ENCODE data around the gene LTBP2.

LTBP2 gene

DNA sequence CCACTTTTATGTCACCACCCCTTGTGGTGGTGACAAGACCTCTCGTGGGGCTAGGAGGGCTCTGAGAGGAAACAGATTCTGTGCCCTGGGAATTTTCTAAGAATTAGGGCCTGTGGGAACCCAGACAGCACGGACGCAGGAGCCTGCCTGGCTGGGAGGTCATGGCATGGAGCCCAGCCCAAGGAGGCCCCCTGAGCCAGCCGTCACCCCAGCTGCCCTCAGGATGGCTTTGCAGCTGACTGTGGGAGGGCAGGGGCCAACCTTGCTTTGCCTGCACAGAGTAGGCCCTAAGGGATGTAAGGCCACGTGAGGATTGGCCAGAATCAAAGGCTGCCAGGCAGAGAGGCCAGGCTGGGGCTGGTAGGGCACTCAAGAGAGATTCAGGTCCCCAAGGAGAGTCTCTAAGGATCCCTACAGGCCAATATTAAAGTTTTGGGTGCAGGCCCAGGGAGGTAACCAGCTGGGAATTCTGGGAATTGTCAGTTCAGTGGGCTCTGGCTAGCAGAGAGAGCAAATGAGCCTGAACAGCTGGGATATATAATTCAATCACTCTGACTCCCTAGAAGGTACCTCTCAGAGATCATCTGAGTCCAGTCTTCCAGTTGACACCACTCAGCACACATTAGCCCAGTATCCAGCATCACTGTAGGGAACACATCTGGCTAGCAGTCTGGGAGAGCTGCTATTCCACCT lies 6.4 kb downstream of the LTBP2 start:
- Histone ChIP-seq H3K36me3 (ENCODE audit: control insufficient read depth, insufficient read depth, low read length) (peaks cover 2% of the 10 kb centered on the region), H3K4me3 (ENCODE audit: low read length) (no peak overlapping the region), H3K4me1 (ENCODE audit: control insufficient read depth, insufficient read depth, low read length) (no peaks in the 10 kb centered on the region), H3K27ac (ENCODE audit: low read depth, low read length) (no peak overlapping the region), H3K27me3 (ENCODE audit: control insufficient read depth, insufficient read depth, low read length) (peaks cover 2% of the 10 kb centered on the region), H3K9ac (ENCODE audit: low read length) (no peak overlapping the region)

DNA sequence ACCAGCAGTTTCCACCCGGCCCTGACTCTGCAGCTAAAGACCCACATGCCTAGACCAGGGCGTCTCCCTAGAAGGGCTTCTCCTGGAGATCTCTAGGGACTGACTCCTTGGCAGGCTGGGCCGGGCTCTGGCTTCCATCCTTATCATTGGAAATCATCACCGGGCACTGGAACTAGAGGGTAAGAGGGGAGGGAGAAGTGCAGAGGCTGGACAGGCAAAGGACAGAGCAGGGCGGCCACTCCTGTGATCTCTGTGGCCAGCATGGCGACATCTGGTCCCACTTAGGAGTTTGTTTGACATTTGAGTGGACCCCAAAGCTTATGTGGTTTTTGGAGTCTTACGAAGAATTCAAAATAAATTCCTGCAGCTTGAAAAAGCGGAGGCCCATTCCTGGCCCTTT lies 7.1 kb downstream of the LTBP2 start:
- H3K27ac ChIP-seq (ENCODE audit: low read depth, low read length), result no peak overlapping the region
- no peak overlapping the region for H3K4me3 ChIP-seq (ENCODE audit: low read length)
- peaks cover 2% of the 10 kb centered on the region for H3K36me3 ChIP-seq (ENCODE audit: control insufficient read depth, insufficient read depth, low read length)
- H3K27me3 ChIP-seq (ENCODE audit: control insufficient read depth, insufficient read depth, low read length), result no peaks in the 10 kb centered on the region
- H3K4me1 ChIP-seq (ENCODE audit: control insufficient read depth, insufficient read depth, low read length), result no peaks in the 10 kb centered on the region
- no peak overlapping the region for H3K9ac ChIP-seq (ENCODE audit: low read length)

DNA sequence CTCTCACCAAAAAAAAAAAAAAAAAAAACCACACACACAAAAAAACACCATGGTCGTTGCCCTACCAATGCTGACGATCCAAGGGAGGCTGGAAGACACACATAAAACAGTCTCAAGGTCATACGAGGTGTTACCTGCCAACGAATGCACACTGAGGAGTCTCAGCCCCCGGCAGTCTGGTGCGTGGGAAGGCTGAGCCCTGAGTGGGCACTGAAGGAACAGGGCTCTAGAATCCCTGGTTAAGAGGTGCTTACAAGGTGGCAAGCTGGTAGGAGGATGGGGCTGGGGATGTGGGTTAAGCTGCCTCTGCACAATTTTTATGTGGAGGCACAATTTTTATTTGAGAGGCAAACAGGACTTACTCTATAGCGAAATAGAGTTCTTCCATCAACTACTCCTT lies 7.9 kb downstream of the LTBP2 start:
- Histone ChIP-seq H3K9ac (ENCODE audit: low read length) (no peak overlapping the region), H3K4me3 (ENCODE audit: low read length) (no peak overlapping the region), H3K27ac (ENCODE audit: low read depth, low read length) (no peak overlapping the region), H3K27me3 (ENCODE audit: control insufficient read depth, insufficient read depth, low read length) (no peaks in the 10 kb centered on the region), H3K4me1 (ENCODE audit: control insufficient read depth, insufficient read depth, low read length) (peaks cover 4% of the 10 kb centered on the region), H3K36me3 (ENCODE audit: control insufficient read depth, insufficient read depth, low read length) (peaks cover 2% of the 10 kb centered on the region)

DNA sequence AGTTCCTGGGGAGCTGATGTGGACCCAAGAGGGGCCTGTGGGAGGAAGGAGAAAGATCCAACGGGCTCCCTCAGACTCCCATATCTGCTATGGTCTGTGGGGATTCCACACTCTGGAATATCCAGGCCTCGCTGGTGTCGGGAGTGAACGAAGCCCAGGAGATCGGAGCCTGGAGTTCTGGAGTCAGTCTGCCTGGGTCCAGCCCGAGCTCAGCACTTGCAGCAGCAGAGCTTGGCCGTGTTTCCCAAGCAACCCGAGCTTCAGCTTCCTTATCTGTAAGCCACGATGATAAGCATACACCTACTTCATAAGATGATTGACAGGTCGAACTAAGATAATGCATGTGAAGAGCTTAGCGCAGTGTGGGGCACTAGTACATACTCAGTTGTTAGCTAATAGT lies 10.1 kb downstream of the LTBP2 start:
- Histone ChIP-seq H3K9ac (ENCODE audit: low read length) (no peak overlapping the region), H3K4me1 (ENCODE audit: control insufficient read depth, insufficient read depth, low read length) (peaks cover 4% of the 10 kb centered on the region), H3K36me3 (ENCODE audit: control insufficient read depth, insufficient read depth, low read length) (peaks cover 2% of the 10 kb centered on the region), H3K27me3 (ENCODE audit: control insufficient read depth, insufficient read depth, low read length) (no peaks in the 10 kb centered on the region), H3K27ac (ENCODE audit: low read depth, low read length) (no peak overlapping the region), H3K4me3 (ENCODE audit: low read length) (no peak overlapping the region)

DNA sequence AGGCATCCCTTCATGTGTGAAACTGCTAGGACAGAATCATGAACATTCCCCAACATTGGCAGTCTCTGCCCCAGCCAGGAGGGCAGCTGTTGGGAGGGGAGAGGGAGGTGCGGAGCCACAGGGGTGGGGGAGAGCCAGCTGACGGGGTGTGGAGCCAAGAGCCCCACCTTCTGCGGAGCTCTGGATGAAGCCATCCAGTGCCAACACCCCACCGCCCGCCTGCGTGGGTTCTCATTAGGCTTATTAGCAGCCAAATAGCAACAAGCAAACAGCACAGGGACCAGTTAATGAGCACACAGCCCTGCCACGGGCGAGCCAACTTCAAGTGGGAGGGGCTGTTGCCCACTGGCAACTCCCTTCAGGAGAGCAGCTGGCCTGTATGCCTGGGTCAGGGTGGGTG lies 12.1 kb downstream of the LTBP2 start:
- Histone ChIP-seq H3K36me3 (ENCODE audit: control insufficient read depth, insufficient read depth, low read length) (peaks cover 2% of the 10 kb centered on the region), H3K9ac (ENCODE audit: low read length) (no peak overlapping the region), H3K27ac (ENCODE audit: low read depth, low read length) (peak overlapping the region; percentile 12), H3K4me1 (ENCODE audit: control insufficient read depth, insufficient read depth, low read length) (peaks cover 6% of the 10 kb centered on the region), H3K4me3 (ENCODE audit: low read length) (no peak overlapping the region), H3K27me3 (ENCODE audit: control insufficient read depth, insufficient read depth, low read length) (no peaks in the 10 kb centered on the region)

DNA sequence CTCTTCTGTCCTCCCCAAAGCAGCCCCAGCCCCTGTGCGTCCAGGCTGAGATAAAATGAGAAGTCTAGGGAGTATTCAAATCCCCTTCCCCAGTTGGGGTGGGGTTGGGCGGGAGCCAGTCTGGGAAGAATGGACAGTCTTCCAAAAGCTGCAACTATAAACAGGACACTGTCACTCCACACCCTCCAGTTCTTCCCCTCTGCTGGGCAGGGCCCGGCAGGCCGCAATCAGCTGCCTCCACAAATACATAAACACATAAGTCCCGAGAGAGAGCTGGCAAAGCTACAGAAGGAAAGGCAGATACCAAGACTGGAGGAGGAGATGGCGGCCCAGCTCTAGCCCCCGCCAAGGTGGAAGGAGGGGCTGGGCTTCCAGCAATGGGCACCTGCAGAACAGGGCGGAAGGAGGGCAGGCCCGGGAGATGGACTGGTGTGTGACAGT lies 12.7 kb downstream of the LTBP2 start:
- Histone ChIP-seq H3K4me3 (ENCODE audit: low read length) (no peak overlapping the region), H3K27me3 (ENCODE audit: control insufficient read depth, insufficient read depth, low read length) (no peaks in the 10 kb centered on the region), H3K36me3 (ENCODE audit: control insufficient read depth, insufficient read depth, low read length) (peaks cover 2% of the 10 kb centered on the region), H3K4me1 (ENCODE audit: control insufficient read depth, insufficient read depth, low read length) (peaks cover 6% of the 10 kb centered on the region), H3K9ac (ENCODE audit: low read length) (no peak overlapping the region), H3K27ac (ENCODE audit: low read depth, low read length) (peak overlapping the region; percentile 33)

DNA sequence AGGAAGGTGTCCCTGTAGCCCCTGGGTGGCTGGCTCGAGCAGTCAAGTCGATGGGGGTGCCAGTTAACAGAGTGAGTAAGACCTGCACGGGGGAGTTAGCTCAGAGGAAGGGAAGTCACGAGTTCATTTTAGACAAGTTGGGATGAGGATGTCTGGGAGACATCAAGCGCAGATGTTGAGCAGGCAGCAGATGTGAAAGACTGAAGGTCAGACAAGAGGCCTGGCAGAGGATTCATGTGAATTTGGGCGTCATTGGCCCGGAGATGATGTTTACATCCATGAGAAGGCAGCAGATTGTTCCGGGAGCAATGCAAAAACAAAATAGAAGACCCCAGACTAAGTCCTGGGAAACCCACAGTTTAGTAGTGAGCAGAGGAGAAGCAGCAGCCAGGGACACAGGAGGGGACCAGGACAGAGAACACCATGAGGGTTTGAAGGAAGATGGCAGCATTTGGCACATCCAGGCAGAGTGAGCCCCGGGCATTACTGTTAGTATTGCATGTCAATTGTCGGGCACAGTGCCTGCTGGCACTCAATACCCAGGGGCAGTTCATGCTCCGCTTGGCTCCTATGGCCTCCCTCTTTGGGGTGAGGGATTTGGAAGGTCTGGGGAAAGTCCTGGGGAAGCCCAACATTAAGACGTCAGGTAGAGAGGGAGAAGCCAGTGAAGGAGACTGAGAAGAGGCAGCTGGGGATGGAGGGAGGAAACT lies 15.1 kb downstream of the LTBP2 start:
- no peak overlapping the region for H3K9ac ChIP-seq (ENCODE audit: low read length)
- no peaks in the 10 kb centered on the region for H3K36me3 ChIP-seq (ENCODE audit: control insufficient read depth, insufficient read depth, low read length)
- no peak overlapping the region for H3K27ac ChIP-seq (ENCODE audit: low read depth, low read length)
- H3K27me3 ChIP-seq (ENCODE audit: control insufficient read depth, insufficient read depth, low read length), result no peaks in the 10 kb centered on the region
- peaks cover 6% of the 10 kb centered on the region for H3K4me1 ChIP-seq (ENCODE audit: control insufficient read depth, insufficient read depth, low read length)
- no peak overlapping the region for H3K4me3 ChIP-seq (ENCODE audit: low read length)

DNA sequence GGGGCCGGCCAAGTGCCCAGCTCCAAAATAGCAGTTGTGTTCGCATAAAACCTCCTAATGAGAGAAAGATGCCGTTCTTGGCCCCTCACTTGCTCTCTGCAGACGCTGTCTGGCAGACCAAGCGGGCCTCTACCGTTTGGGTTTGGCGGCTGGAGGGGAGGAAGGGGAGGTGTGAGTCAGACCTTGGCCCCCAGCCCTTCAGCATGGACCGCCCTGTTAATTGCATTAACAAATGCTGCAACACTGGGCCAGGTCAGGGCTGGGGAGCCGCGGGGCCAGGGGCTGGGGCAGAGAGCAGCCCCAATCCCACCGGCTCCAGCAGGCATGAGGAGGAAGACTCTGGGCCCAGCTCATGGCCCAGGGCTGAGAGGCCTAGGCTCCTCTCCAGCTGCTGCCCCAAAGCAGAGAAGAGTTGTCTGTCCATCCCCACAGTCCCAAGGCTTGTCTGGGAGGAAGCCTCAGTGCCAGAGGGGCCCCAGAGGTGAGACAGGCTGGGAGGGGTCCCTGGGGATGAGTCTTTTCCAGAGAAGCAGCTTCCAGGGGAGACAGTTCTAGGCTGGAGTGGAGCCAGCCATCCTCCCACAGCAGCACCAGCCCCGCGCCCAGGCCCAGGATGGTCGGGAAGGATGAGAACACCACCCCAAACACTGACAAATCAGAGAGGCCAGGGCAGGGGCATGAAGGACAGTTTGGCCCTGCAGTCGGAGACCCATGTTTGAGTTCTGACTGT lies 16.9 kb downstream of the LTBP2 start:
- Histone ChIP-seq H3K9ac (ENCODE audit: low read length) (no peak overlapping the region), H3K4me3 (ENCODE audit: low read length) (no peak overlapping the region), H3K27ac (ENCODE audit: low read depth, low read length) (no peak overlapping the region), H3K36me3 (ENCODE audit: control insufficient read depth, insufficient read depth, low read length) (no peaks in the 10 kb centered on the region), H3K27me3 (ENCODE audit: control insufficient read depth, insufficient read depth, low read length) (no peaks in the 10 kb centered on the region), H3K4me1 (ENCODE audit: control insufficient read depth, insufficient read depth, low read length) (peaks cover 6% of the 10 kb centered on the region)

DNA sequence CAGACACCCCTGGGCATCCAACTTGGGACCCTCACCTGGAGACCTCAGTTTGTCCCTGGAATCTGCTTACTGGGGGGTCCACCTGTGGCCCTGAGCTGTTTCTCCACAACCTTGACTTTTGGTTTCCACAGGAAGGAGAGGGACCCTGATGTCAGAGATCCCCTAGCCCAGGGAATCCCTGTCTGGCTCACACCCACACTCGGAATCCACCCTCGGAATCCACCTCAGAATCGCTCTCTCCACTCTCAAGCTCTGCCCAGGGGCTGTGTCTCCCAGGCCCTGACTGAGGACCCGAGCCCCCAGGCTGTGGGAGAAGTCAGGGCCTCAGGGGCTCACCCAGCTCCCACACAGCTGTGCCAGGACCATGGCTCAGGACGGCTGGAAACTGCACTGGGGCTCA lies 17.4 kb downstream of the LTBP2 start:
- H3K4me3 ChIP-seq (ENCODE audit: low read length), result no peak overlapping the region
- H3K36me3 ChIP-seq (ENCODE audit: control insufficient read depth, insufficient read depth, low read length), result no peaks in the 10 kb centered on the region
- H3K9ac ChIP-seq (ENCODE audit: low read length), result no peak overlapping the region
- no peaks in the 10 kb centered on the region for H3K27me3 ChIP-seq (ENCODE audit: control insufficient read depth, insufficient read depth, low read length)
- H3K4me1 ChIP-seq (ENCODE audit: control insufficient read depth, insufficient read depth, low read length), result peaks cover 5% of the 10 kb centered on the region
- peak overlapping the region; percentile 9 for H3K27ac ChIP-seq (ENCODE audit: low read depth, low read length)

DNA sequence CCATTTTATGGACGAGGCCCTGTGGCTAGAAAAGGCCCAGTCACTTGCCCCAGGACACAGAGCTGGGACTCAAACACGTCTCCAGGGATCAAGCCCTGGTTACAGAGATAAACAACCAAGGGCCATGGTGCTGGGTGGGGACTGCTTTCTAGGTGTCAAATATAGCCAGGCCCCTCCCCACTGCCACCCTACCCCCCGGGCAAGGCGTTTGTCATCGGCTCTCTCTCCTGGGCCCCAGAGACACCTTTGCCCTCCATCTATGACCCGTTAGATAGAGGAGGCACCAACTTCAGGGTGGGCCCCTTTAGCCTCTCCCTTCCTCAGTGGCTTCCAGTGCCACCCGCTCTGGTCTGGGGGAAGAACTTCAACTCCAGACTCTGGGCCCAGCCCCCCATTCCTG lies 18.0 kb downstream of the LTBP2 start:
- peak overlapping the region; percentile 22 for H3K27ac ChIP-seq (ENCODE audit: low read depth, low read length)
- H3K36me3 ChIP-seq (ENCODE audit: control insufficient read depth, insufficient read depth, low read length), result no peaks in the 10 kb centered on the region
- no peak overlapping the region for H3K4me3 ChIP-seq (ENCODE audit: low read length)
- H3K27me3 ChIP-seq (ENCODE audit: control insufficient read depth, insufficient read depth, low read length), result no peaks in the 10 kb centered on the region
- peaks cover 3% of the 10 kb centered on the region for H3K4me1 ChIP-seq (ENCODE audit: control insufficient read depth, insufficient read depth, low read length)
- no peak overlapping the region for H3K9ac ChIP-seq (ENCODE audit: low read length)

DNA sequence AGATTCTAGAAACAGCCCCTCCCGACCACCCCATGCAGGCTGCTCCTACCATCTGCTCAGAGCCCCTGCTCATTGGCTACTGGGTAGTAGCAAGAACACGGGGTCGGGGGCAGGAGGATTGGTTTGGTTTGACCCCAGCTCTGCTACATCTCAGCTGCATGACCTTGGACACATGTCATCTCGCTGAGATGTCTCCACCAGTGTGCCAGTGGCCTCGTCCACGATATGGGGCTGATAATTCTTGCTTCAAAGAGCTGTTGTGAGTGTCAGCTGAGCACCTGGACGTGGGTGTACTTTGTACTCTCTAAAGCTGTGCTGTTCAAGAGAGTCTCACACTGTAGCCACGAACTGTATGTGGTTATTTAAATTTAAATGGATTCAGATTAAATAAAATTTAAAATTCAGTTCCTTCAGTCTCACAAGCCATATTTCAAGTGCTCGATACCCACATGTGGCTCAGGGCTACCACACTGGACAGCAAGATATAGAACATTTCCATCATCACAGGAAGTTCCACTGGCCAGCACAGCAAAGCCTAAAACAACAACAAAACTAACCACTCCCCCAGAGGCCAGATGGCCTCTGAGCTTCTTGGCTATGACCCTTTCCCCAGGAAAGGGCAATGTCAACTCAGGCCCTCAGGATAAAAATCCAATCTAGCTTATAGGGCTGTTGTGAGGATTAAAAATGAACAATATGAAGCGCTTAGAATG lies 18.6 kb downstream of the LTBP2 start:
- Histone ChIP-seq H3K27ac (ENCODE audit: low read depth, low read length) (no peak overlapping the region), H3K4me1 (ENCODE audit: control insufficient read depth, insufficient read depth, low read length) (peaks cover 3% of the 10 kb centered on the region), H3K27me3 (ENCODE audit: control insufficient read depth, insufficient read depth, low read length) (no peaks in the 10 kb centered on the region), H3K4me3 (ENCODE audit: low read length) (no peak overlapping the region), H3K36me3 (ENCODE audit: control insufficient read depth, insufficient read depth, low read length) (no peaks in the 10 kb centered on the region), H3K9ac (ENCODE audit: low read length) (no peak overlapping the region)

DNA sequence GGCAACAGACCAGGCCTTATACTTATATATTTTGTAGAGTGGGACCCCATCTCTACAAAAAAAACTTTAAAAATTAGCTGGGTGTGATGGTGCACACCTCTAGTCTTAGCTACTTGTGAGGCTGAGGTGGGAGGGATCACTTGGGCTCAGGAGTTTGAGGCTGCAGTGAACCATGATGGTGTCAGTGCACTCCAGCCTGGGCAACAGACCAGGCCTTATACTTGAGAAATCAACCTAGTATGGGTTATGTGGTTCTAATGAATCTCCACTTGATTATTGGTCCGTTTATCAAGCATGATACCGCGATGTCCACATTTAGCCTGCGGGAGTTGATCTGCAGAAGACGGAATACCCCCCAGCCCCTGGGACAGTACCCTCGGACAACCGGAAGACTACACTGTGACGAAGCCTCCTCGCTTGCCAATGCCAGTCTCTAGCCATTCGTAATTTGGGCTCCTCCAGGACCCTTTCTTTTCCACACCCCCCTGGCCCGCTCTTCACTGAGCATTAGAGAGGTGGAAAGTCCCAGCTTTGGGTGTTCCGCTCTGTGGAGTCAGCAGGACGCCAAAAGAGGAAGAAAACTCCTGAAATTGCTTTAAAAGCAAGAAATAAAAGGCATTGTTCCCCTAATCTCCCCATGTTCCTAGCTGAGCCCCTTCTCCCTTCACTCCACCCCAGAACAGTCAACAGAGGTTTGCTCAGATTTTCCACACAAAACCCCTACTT lies 19.4 kb downstream of the LTBP2 start:
- no peaks in the 10 kb centered on the region for H3K36me3 ChIP-seq (ENCODE audit: control insufficient read depth, insufficient read depth, low read length)
- H3K27ac ChIP-seq (ENCODE audit: low read depth, low read length), result no peak overlapping the region
- no peaks in the 10 kb centered on the region for H3K27me3 ChIP-seq (ENCODE audit: control insufficient read depth, insufficient read depth, low read length)
- no peak overlapping the region for H3K9ac ChIP-seq (ENCODE audit: low read length)
- H3K4me1 ChIP-seq (ENCODE audit: control insufficient read depth, insufficient read depth, low read length), result peaks cover 3% of the 10 kb centered on the region
- no peak overlapping the region for H3K4me3 ChIP-seq (ENCODE audit: low read length)

Measured in rectal smooth muscle tissue (tissue), 1 donor.